ENCODE results near the gene STXBP5L.
"Not testable (repeated sequence)": the region's sequence is repeated elsewhere in the genome, so short reads cannot be mapped to it uniquely, and the experiment has no call there.

The STXBP5L gene

GRCh38 chr3:121436074-121436473 is 528.1 kb downstream of the STXBP5L start:
- DNase-seq = no peak

GRCh38 chr3:121436641-121437040 is 528.6 kb downstream of the STXBP5L start:
- DNase-seq = no peak

- DNase-seq = no peak
Observed at GRCh38 chr3:121443456-121443855, 535.5 kb downstream of the STXBP5L start.

- DNase-seq = not testable (repeated sequence)
Observed at GRCh38 chr3:121451752-121452151, 543.7 kb downstream of the STXBP5L start.

- no peak for DNase-seq
Observed at GRCh38 chr3:121462565-121462964, 554.6 kb downstream of the STXBP5L start.

- no peak for DNase-seq
Observed at GRCh38 chr3:121463745-121464144, 555.7 kb downstream of the STXBP5L start.

GRCh38 chr3:121467085-121467484 is 559.1 kb downstream of the STXBP5L start:
- no peak for DNase-seq

GRCh38 chr3:121473001-121473400 is 565.0 kb downstream of the STXBP5L start:
- DNase-seq = no peak

All from NCI-H1436 (cell line).